Activated CD4-positive, alpha-beta T cell treated with anti-CD3 and anti-CD28 coated beads, Interleukin-2, amount 50 U/mL, for 1 hour (primary cell): ENCODE measurements around the gene PIP5K1C.
A peak's percentile ranks its signal among the peaks of the same experiment; 100 is the strongest.

ENCODE experiments used
- DNase-seq: peaks from one replicate; pipeline ENCODE4 v3.0.0-alpha.2; 2020

The PIP5K1C gene

GRCh38 chr19:3607303-3608078 lies 92.8 kb downstream of the PIP5K1C start:
- no peak for DNase-seq

DNA sequence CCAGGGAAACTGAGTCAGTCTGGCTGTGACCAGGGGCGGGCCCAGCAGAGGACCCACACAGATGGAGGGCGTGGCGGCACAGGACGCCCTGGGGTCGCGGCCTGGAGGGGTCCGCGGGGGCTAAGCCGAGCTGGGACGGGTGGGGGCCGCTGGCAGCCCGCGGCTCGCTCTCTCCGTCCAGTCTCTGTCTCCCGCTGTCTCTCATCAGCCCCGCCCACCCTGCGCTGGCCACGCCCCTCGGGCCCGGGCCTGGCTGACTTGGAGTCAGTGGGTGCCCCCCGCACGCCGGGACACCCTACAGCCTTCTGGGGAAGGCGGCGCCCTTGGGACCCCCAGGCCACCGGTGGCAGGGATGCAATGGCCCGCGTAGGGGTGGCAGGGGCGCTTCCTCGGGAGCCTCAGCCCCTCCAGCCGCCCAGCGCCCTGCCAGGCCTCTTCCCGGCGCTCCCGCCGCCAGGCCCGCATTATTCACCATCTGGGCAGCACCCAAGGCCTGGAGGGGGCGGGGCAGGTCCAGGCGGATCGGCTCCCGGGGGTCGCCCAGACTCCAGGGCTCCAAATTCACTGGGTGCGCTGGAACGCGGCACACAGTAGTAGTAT lies 93.5 kb downstream of the PIP5K1C start, which contains the start of gene TBXA2R:
TBXA2R (minus strand) TSS at position 186 of the 600 bp plus-strand sequence. CDS start 6,241 bp downstream, outside the sequence.
- peak; percentile 53 for DNase-seq

DNA sequence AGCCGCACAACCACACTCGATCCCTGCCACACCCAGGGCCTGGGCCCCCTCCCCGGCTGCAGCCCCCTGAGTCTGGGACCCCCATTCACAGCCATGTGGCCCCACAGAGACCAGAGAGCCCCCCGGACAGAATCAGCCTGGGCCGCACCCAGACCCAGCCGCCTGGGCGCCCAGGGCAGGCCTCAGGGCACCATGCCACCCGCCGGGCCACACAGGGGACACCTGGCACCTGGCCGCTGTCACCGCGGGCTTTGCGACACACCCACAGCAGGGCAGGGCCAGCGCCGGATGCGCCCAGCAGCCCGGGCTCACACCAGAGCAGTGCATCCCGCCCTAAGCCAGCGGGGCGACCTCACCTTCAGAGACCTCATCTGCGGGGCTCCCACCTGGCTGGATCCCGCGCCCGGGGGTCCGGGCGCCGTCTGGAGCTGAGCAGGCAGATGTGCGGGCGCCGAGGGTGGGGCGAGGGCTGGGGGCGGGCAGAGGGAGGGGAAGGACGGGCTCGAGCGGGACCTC lies 94.0 kb downstream of the PIP5K1C start:
- no peak for DNase-seq

DNA sequence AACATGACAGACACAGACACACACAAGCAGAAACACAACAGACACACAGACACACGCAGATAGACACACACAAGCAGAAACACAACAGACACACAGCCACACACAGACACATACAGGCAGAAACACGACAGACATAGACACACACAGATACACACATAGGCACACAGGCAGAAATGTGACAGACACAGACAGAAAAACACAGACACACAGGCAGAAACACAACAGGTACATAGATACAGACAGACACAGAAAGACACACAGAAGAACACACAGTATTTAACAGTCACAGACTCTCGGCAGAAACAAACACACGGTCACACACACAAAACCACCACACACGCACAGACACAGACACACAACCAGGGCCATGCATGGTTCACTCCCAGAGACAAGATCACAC lies 94.5 kb downstream of the PIP5K1C start:
- no peak for DNase-seq

DNA sequence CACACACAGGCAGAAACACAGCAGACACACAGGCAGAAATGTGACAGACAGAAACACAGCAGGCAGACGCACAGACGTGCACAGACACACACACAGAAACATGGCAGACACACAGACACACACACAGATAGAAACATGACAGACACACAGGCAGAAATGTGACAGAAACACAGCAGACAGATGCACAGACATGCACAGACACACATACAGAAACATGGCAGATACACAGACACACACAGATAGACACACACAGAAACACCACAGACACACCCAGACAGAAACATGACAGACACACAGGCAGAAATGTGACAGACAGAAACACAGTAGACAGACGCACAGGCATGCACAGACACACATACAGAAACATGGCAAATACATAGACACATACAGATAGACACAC lies 94.9 kb downstream of the PIP5K1C start:
- no peak for DNase-seq

DNA sequence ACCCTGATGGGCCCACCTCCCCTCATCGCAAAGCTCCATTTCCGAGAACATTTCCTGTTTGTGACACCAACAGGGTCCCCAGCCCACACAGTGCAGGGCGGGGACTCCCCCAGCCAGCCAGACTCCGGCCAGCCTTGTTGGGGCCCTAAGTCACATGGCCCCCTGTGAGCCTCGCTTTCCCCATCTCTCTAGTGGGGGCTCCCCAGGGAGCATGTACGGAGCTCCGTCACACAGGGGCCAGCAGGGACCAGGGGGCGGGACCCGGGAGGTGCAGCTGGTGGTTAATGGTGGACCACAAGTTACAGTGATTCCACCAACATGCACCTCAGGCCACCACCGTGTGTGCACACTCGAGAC lies 95.3 kb downstream of the PIP5K1C start:
- DNase-seq, result no peak

GRCh38 chr19:3604227-3604986 lies 95.9 kb downstream of the PIP5K1C start:
- no peak for DNase-seq

GRCh38 chr19:3603121-3603811 lies 97.0 kb downstream of the PIP5K1C start:
- DNase-seq, result no peak

DNA sequence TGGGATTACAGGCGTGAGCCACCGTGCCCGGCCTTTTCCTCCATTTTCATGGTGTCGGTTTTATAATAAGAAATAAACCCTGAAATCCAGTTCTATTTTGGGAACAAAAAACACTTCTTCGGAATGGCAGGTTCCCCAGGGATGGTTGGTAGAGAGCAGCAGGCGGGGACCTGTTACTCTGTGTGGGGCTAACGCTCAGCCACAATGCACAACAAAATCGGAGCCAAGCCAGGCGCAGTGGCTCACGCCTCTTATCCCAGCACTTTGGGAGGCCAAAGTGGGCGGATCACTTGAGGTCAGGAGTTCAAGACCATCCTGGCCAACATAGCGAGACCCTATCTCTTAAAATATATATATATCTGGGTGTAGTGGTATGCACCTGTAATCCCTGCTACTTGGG lies 99.2 kb downstream of the PIP5K1C start:
- no peak for DNase-seq

DNA sequence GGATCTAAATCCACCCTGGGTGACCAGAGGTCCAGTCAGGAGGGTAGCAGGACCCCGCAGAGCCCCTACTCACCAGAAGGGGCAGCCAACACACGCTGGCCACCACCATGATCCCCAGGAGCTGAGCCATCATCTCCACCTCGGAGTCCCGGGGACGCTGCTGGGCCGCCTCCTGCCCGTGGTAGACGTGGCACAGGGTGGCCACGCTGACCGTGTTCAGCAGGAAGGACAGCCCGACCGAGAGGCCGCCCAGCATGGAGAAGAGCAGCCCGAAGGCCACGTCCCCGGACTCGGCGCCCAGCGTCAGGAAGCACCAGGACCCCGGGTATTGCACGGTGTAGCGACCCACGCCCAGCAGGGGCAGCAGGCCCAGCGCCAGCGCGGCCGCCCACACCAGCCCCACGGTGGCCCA lies 100.5 kb downstream of the PIP5K1C start:
- no peak for DNase-seq

- DNase-seq, result no peak
These were observed 104.7 kb downstream of the PIP5K1C start for GRCh38 chr19:3595521-3596061.

DNA sequence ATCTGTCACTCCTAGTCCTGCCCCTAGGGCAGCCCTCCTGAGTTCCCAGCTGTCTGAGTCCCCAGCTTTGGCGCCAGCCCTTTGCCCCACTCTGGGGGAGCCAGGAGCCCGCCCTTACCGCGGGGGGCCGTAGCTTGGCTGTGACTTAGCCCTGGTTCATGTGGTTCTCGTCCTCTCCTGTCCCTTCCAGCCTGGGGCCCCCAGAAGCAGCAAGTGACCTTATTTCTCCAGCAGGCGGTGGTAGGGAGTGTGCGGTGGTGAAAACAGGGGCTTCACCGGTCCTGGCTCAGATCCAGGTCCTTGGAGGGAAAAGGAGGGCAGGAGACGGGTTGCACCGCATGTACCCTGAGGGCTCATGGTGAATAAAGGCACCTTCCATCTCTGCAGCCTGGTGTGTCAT lies 107.1 kb downstream of the PIP5K1C start:
- no peak for DNase-seq

DNA sequence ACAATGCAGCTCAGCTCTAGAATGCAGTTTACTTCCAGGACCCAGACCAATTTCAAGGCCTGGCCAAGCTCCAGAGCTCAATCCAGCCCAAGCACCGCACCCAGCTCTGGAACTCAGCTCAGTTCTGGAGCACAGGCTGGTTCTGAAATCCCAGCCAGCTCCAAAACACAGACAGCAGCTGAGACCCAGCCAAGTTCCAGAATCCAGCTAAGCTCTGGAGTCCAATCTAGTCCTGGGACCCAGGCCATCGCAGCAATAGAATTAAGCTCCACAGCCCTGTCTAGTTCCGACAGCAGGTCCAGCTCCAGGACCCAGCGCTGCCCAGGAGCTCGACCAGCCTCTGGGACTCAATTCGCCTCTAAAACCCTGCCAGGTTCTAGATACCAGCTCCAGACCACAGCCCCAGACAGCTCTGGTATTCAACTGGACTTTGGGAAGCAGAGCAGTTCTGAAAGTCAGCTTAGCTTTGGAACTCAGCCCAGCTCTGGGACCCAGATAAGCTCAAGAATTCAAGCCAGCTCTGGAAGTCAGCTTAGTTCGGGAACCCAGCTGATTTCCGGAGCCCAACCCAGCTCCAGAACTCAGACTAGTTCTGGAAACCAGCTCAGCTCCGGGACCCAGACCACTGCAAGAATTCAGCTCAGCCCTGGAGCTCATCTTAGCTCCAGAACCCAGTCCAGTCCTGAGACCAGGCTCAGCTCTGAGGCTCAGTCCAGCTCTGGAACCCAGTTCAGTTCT lies 108.2 kb downstream of the PIP5K1C start:
- no peak for DNase-seq

DNA sequence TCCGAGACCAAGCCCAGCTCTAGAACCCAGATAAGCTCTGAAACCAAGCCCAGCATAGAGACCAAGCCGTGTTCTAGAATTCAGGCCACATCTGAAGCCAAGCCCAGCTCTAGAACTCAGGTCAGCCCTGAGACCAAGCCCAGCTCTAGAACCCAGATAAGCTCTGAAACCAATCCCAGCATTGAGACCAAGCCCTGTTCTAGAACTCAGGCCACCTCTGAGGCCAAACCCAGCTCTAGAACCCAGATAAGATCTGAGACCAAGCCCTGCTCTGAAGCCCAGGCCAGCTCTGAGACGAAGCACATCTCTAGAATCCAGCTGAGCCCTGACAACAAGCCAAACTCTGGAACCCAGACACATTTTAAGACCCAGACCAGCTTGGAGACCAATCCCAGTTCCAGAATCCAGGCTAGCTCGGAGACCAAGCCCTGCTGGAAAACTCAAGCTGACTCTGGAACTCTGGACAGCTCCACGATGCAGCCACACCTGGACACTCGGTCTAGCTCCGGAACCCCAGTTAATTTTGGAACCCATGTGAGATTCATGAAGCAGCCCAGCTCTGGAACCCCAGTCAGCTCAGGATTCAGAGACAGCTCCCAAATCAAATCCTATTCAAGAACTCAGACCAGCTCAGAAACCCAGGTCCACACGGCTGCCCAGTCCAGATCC lies 109.1 kb downstream of the PIP5K1C start:
- DNase-seq, result no peak

GRCh38 chr19:3589949-3590348 lies 110.3 kb downstream of the PIP5K1C start:
- DNase-seq, result no peak

DNA sequence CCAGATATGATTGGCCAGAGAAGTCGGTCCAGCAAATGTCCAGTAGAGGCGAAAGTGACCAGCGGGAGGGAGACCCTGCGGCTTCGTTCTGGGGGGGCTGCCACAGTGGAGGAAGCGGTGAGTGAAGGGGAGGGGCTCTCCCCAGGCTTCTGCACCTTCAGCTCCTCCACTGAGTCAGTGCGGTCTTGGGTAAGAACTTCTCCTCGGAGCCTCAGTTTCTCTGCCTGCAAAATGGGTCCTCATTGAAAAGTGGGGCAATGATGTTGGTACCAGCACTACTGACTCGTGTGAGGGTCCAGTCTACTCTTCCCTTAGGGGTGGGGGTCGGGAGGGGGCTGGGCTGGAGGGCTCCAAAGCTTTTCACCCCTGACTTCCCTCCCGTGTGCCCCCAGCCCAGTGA lies 110.8 kb downstream of the PIP5K1C start:
- DNase-seq, result no peak

DNA sequence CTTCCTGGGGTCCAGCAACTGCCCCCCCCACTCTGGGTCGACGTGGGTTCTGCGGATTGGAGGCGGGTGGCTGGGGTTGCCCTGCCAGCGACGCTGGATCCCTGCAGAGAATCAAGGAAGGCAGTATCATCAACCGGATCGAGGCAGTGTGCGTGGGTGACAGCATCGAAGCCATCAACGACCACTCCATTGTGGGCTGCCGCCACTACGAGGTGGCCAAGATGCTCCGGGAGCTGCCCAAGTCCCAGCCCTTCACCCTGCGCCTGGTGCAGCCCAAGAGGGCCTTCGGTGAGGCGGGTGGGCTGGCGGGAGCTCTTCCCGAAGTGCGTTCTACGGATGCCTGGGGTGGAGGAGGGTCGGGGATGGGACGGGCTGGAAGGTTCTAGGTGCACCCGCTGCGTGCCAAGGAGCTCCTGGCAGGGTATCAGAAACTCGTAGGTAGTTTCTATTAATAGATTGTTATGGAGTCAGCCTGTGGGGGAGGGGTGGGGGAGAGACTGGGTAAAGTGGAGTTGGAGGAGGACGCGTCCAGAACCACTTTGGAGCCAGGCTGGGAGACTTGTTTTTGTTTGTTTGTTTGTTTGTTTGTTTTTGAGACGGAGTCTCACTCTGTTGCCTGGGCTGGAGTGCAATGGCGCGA lies 113.4 kb downstream of the PIP5K1C start:
- DNase-seq, result no peak

- peak; percentile 48 for DNase-seq
These were observed 114.1 kb downstream of the PIP5K1C start for GRCh38 chr19:3586127-3586626.

- no peak for DNase-seq
These were observed 114.8 kb downstream of the PIP5K1C start, which contains the start of gene GIPC3 for GRCh38 chr19:3585301-3586126. Gene GIPC3 (plus strand): TSS chr19:3585478. CDS start chr19:3585598, 120 bp downstream.
